ENCODE results near the gene PRKCH. TPM values are rescaled to one million over a fixed set of nuclear protein-coding genes. Genes with fewer than 3 reads are reported as not detected.

PRKCH gene
- total and polyA plus RNA-seq, 2 of the 13 experiments (the other 11 are each of a cell fraction or from before 2014, with no cell fraction given): 0.48 to 1.3 TPM

- TF ChIP-seq ZNF318 (CRISPR knock-in tag; IDR thresholded peaks at IDR 0.05) (no peak), CREB3 (CRISPR knock-in tag; IDR thresholded peaks at IDR 0.05) (no peak), CEBPG (CRISPR knock-in tag; IDR thresholded peaks at IDR 0.05) (no peak), ATF2 (CRISPR knock-in tag; IDR thresholded peaks at IDR 0.05) (no peak), ZSCAN12 (CRISPR knock-in tag; IDR thresholded peaks at IDR 0.05) (no peak)
Observed at GRCh38 chr14:61394542-61394941, 73.2 kb downstream of the PRKCH start (continued).
